HL-60 (cell line): ENCODE data around the gene MLLT10.

Source experiments
- GABPA ChIP-seq: IDR thresholded peaks from 2 replicates; pipeline ENCODE4 v1.6.1; 2012; ENCODE audit warnings: low read depth
- POLR2AphosphoS5 ChIP-seq: IDR thresholded peaks from 2 replicates; pipeline ENCODE4 v1.6.1; 2012; ENCODE audit warnings: low read depth
- TF ChIP-seq, protein P1 (sequence below): IDR thresholded peaks from one replicate; pipeline ENCODE4 v1.5.1; 2011; ENCODE audit warnings: low read length, control low read depth, inconsistent platforms; ENCODE audit not compliant: insufficient read depth

DNA sequence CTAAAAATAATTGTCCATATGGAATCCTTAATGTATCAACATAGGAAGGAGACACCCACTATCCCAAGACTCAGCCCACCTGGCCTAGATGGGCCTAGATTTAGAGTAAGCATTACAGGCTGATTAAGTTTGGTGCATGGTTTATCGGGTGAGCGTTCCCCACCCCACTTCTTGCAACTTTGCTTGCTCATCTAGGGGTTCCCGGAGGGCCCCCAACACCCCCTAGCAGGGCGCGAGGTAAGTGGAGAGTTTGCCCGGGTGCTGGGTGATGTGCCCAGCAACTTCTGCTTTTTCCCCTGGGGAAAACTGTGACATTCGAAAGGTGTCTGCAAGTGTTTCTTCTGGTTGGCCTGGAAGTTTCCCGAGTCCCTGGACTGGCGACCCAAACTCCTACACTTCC, 40.2 kb upstream of the MLLT10 start:
- no peak for TF ChIP-seq GABPA
- TF ChIP-seq, protein P1, sequence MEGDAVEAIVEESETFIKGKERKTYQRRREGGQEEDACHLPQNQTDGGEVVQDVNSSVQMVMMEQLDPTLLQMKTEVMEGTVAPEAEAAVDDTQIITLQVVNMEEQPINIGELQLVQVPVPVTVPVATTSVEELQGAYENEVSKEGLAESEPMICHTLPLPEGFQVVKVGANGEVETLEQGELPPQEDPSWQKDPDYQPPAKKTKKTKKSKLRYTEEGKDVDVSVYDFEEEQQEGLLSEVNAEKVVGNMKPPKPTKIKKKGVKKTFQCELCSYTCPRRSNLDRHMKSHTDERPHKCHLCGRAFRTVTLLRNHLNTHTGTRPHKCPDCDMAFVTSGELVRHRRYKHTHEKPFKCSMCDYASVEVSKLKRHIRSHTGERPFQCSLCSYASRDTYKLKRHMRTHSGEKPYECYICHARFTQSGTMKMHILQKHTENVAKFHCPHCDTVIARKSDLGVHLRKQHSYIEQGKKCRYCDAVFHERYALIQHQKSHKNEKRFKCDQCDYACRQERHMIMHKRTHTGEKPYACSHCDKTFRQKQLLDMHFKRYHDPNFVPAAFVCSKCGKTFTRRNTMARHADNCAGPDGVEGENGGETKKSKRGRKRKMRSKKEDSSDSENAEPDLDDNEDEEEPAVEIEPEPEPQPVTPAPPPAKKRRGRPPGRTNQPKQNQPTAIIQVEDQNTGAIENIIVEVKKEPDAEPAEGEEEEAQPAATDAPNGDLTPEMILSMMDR = no peak
- TF ChIP-seq POLR2AphosphoS5 = no peak
